BJ (cell line): Measurements from ENCODE around the gene NR3C1. TPM values are rescaled to one million over a fixed set of nuclear protein-coding genes. Genes with fewer than 3 reads are reported as not detected.

Experiments used
- CTCF ChIA-PET: fragments of 350-600 bp; formaldehyde crosslinking; extraction: SDS; loops from one replicate; lab custom pipeline; 2021; ENCODE audit warnings: antibody characterized with exemption, inconsistent platforms; lab: Yijun Ruan, JAX
- POLR2A ChIA-PET: fragments of 300-600 bp; sonication (Branson Sonifier 250); formaldehyde crosslinking; extraction: SDS; loops from one replicate; lab custom pipeline; 2021; ENCODE audit warnings: antibody characterized with exemption; lab: Charles Lee
- DNase-seq: peaks from one replicate; pipeline ENCODE4 v3.0.0-alpha.2; 2011; ENCODE audit warnings: low read depth
- H3K27me3 ChIP-seq: 2 replicates; pipeline ENCODE4 v1.6.0; 2011; ENCODE audit warnings: low read length; ENCODE audit not compliant: control insufficient read depth, insufficient read depth
- H3K36me3 ChIP-seq: 2 replicates; pipeline ENCODE4 v1.5.1; 2011; ENCODE audit warnings: low read length; ENCODE audit not compliant: control insufficient read depth, insufficient read depth
- H3K4me3 ChIP-seq: 2 replicates; pipeline ENCODE4 v1.5.1; 2011; ENCODE audit warnings: low read depth, mild to moderate bottlenecking, control low read depth, low read length
- CTCF ChIP-seq: IDR thresholded peaks from 2 replicates; pipeline ENCODE4 v1.5.1; 2011; ENCODE audit warnings: low read depth, mild to moderate bottlenecking, control low read depth, inconsistent platforms, low read length, moderate library complexity; ENCODE audit not compliant: insufficient read depth
- polyA plus RNA-seq: library from polyadenylated mRNA; depleted of rRNA; stranded (reverse); fragments of >200 nt; gene quantifications from 2 replicates; pipeline ENCODE4 v1.2.3, GENCODE V29; 2011

The NR3C1 gene
- polyA plus RNA-seq, 1 experiment: 22.4 TPM

- DNase-seq: no peak
- TF ChIP-seq CTCF: no peak
- no peaks in the 10 kb centered on the region for H3K27me3 ChIP-seq
- CTCF ChIA-PET: interaction anchor here (0.7 kb wide), 1 partner anchor 580 kb away, joined by 3 read pairs; no protein-coding TSS in a partner anchor
- no peaks in the 10 kb centered on the region for H3K36me3 ChIP-seq
- POLR2A ChIA-PET: no interaction called here
- no peak overlapping the region for H3K4me3 ChIP-seq
Observed at GRCh38 chr5:143251946-143252345, 151.5 kb downstream of the NR3C1 start.

- CTCF ChIA-PET: no interaction called here
Observed at GRCh38 chr5:143251190-143251589, 152.3 kb downstream of the NR3C1 start.

GRCh38 chr5:143249851-143250250, 153.6 kb downstream of the NR3C1 start:
- H3K4me3 ChIP-seq: no peak overlapping the region
- no peaks in the 10 kb centered on the region for H3K27me3 ChIP-seq
- CTCF ChIA-PET: interaction anchor here (0.7 kb wide), 1 partner anchor 14 kb away, joined by 3 read pairs; no protein-coding TSS in a partner anchor
- H3K36me3 ChIP-seq: no peaks in the 10 kb centered on the region
- DNase-seq: no peak
- POLR2A ChIA-PET: interaction anchor here (0.5 kb wide), 1 partner anchor 442 kb away, joined by 3 read pairs; no protein-coding TSS in a partner anchor
- no peak for TF ChIP-seq CTCF

More at GRCh38 chr5:143251190-143251589, 152.3 kb downstream of the NR3C1 start:
- POLR2A ChIA-PET: no interaction called here
- no peaks in the 10 kb centered on the region for H3K36me3 ChIP-seq
- DNase-seq: no peak
- no peak for TF ChIP-seq CTCF
- no peaks in the 10 kb centered on the region for H3K27me3 ChIP-seq
- H3K4me3 ChIP-seq: no peak overlapping the region

- H3K4me3 ChIP-seq: no peak overlapping the region
- TF ChIP-seq CTCF: no peak
- H3K36me3 ChIP-seq: no peaks in the 10 kb centered on the region
- peak; percentile 53 for DNase-seq
- ChIA-PET CTCF (no interaction called here), POLR2A (no interaction called here)
- no peaks in the 10 kb centered on the region for H3K27me3 ChIP-seq
Observed at GRCh38 chr5:143248822-143249579, 154.5 kb downstream of the NR3C1 start.

GRCh38 chr5:143248391-143248790, 155.1 kb downstream of the NR3C1 start:
- CTCF ChIA-PET: no interaction called here
- H3K36me3 ChIP-seq: no peaks in the 10 kb centered on the region
- no peak for DNase-seq

More at GRCh38 chr5:143248391-143248790, 155.1 kb downstream of the NR3C1 start:
- POLR2A ChIA-PET: no interaction called here
- no peak overlapping the region for H3K4me3 ChIP-seq
- H3K27me3 ChIP-seq: no peaks in the 10 kb centered on the region
- no peak for TF ChIP-seq CTCF
